Measurements from ENCODE around the gene RASGRF1. TPM values are rescaled to one million over a fixed set of nuclear protein-coding genes. Genes with fewer than 3 reads are reported as not detected.
"Not testable (repeated sequence)": the region's sequence is repeated elsewhere in the genome, so short reads cannot be mapped to it uniquely, and the experiment has no call there.

Gene RASGRF1
- polyA plus RNA-seq, 1 donor (not counting 4 experiments of a cell fraction or from before 2014, with no cell fraction given): 0.08 TPM

- Histone ChIP-seq H4K20me1 (ENCODE audit: control insufficient read depth, extremely low read depth, insufficient read depth, low read length) (no peaks in the 10 kb centered on the region), H2AFZ (ENCODE audit: control insufficient read depth, low read length) (no peak overlapping the region), H3K9me3 (ENCODE audit: control insufficient read depth, low read depth, low read length) (no peaks in the 10 kb centered on the region), H3K4me2 (ENCODE audit: control insufficient read depth, extremely low read depth, insufficient read depth, low read depth, low read length) (no peak overlapping the region), H3K27ac (ENCODE audit: control insufficient read depth, insufficient read depth, low read length) (no peak overlapping the region), H3K9ac (ENCODE audit: control insufficient read depth, extremely low read depth, insufficient read depth, low read length) (no peak overlapping the region), H3K4me1 (ENCODE audit: control insufficient read depth, extremely low read depth, insufficient read depth, low read length) (peaks cover 7% of the 10 kb centered on the region), H3K27me3 (ENCODE audit: control insufficient read depth, extremely low read depth, insufficient read depth, low read length) (no peaks in the 10 kb centered on the region), H3K4me3 (ENCODE audit: control insufficient read depth in 2 of 3, extremely low read depth in 1 of 3, insufficient read depth in 2 of 3, low read depth in 1 of 3, low read length in 3 of 3) (no peak overlapping the region), H3K9me1 (ENCODE audit: control insufficient read depth, extremely low read depth, insufficient read depth, low read length) (no peaks in the 10 kb centered on the region), H3K36me3 (ENCODE audit: control insufficient read depth in 2 of 2, extremely low read depth in 1 of 2, insufficient read depth in 2 of 2, low read length in 2 of 2) (no peaks in the 10 kb centered on the region), H3K79me2 (ENCODE audit: control insufficient read depth, insufficient read depth, low read length) (no peaks in the 10 kb centered on the region)
- dilution Hi-C loops (cut with MboI; ENCODE audit: extremely low pct_ligation_motif_present, low sequenced_read_pairs): loop anchor here (25.0 kb wide), 1 partner anchor 161 kb away; no protein-coding TSS in a partner anchor
- no peak for TF ChIP-seq EZH2 (IDR thresholded peaks at IDR 0.05; ENCODE audit: low read length)
- TF ChIP-seq, protein P1, sequence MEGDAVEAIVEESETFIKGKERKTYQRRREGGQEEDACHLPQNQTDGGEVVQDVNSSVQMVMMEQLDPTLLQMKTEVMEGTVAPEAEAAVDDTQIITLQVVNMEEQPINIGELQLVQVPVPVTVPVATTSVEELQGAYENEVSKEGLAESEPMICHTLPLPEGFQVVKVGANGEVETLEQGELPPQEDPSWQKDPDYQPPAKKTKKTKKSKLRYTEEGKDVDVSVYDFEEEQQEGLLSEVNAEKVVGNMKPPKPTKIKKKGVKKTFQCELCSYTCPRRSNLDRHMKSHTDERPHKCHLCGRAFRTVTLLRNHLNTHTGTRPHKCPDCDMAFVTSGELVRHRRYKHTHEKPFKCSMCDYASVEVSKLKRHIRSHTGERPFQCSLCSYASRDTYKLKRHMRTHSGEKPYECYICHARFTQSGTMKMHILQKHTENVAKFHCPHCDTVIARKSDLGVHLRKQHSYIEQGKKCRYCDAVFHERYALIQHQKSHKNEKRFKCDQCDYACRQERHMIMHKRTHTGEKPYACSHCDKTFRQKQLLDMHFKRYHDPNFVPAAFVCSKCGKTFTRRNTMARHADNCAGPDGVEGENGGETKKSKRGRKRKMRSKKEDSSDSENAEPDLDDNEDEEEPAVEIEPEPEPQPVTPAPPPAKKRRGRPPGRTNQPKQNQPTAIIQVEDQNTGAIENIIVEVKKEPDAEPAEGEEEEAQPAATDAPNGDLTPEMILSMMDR (optimal IDR thresholded peaks at IDR 0.05 in 1 of 3, IDR thresholded peaks at IDR 0.05 in 1 of 3, conservative IDR thresholded peaks at IDR 0.05 in 1 of 3; ENCODE audit: extremely low read depth in 1 of 3, insufficient read depth in 2 of 3, low read length in 3 of 3): no peak
- no peak for DNase-seq (ENCODE audit: low read depth, low spot score)
- no peak for FAIRE-seq
Observed at GRCh38 chr15:79025802-79026201, 64.8 kb downstream of the RASGRF1 start.

GRCh38 chr15:79025201-79025600 is 65.4 kb downstream of the RASGRF1 start:
- dilution Hi-C loops (cut with MboI; ENCODE audit: extremely low pct_ligation_motif_present, low sequenced_read_pairs): loop anchor here (25.0 kb wide), 1 partner anchor 162 kb away; no protein-coding TSS in a partner anchor
- DNase-seq (ENCODE audit: low read depth, low spot score): no peak

GRCh38 chr15:79024493-79024892 is 66.1 kb downstream of the RASGRF1 start:
- H3K36me3 ChIP-seq (ENCODE audit: control insufficient read depth in 2 of 2, extremely low read depth in 1 of 2, insufficient read depth in 2 of 2, low read length in 2 of 2); H3K79me2 ChIP-seq (ENCODE audit: control insufficient read depth, insufficient read depth, low read length); H3K4me1 ChIP-seq (ENCODE audit: control insufficient read depth, extremely low read depth, insufficient read depth, low read length); H3K9ac ChIP-seq (ENCODE audit: control insufficient read depth, extremely low read depth, insufficient read depth, low read length); H3K27me3 ChIP-seq (ENCODE audit: control insufficient read depth, extremely low read depth, insufficient read depth, low read length); H3K27ac ChIP-seq (ENCODE audit: control insufficient read depth, insufficient read depth, low read length); DNase-seq (ENCODE audit: low read depth, low spot score); H4K20me1 ChIP-seq (ENCODE audit: control insufficient read depth, extremely low read depth, insufficient read depth, low read length); H2AFZ ChIP-seq (ENCODE audit: control insufficient read depth, low read length); FAIRE-seq; H3K9me1 ChIP-seq (ENCODE audit: control insufficient read depth, extremely low read depth, insufficient read depth, low read length); H3K9me3 ChIP-seq (ENCODE audit: control insufficient read depth, low read depth, low read length); H3K4me2 ChIP-seq (ENCODE audit: control insufficient read depth, extremely low read depth, insufficient read depth, low read depth, low read length); H3K4me3 ChIP-seq (ENCODE audit: control insufficient read depth in 2 of 3, extremely low read depth in 1 of 3, insufficient read depth in 2 of 3, low read depth in 1 of 3, low read length in 3 of 3); dilution Hi-C loops (cut with MboI; ENCODE audit: extremely low pct_ligation_motif_present, low sequenced_read_pairs): not testable (repeated sequence)

More at GRCh38 chr15:79025201-79025600, 65.4 kb downstream of the RASGRF1 start:
- no peaks in the 10 kb centered on the region for H3K79me2 ChIP-seq (ENCODE audit: control insufficient read depth, insufficient read depth, low read length)
- H3K4me1 ChIP-seq (ENCODE audit: control insufficient read depth, extremely low read depth, insufficient read depth, low read length): peaks cover 7% of the 10 kb centered on the region
- H3K27me3 ChIP-seq (ENCODE audit: control insufficient read depth, extremely low read depth, insufficient read depth, low read length): no peaks in the 10 kb centered on the region
- H4K20me1 ChIP-seq (ENCODE audit: control insufficient read depth, extremely low read depth, insufficient read depth, low read length): no peaks in the 10 kb centered on the region
- H3K4me3 ChIP-seq (ENCODE audit: control insufficient read depth in 2 of 3, extremely low read depth in 1 of 3, insufficient read depth in 2 of 3, low read depth in 1 of 3, low read length in 3 of 3): no peak overlapping the region
- no peak for FAIRE-seq
- H3K9me3 ChIP-seq (ENCODE audit: control insufficient read depth, low read depth, low read length): no peaks in the 10 kb centered on the region
- H3K4me2 ChIP-seq (ENCODE audit: control insufficient read depth, extremely low read depth, insufficient read depth, low read depth, low read length): no peak overlapping the region
- no peak overlapping the region for H3K27ac ChIP-seq (ENCODE audit: control insufficient read depth, insufficient read depth, low read length)
- no peak overlapping the region for H3K9ac ChIP-seq (ENCODE audit: control insufficient read depth, extremely low read depth, insufficient read depth, low read length)
- H3K36me3 ChIP-seq (ENCODE audit: control insufficient read depth in 2 of 2, extremely low read depth in 1 of 2, insufficient read depth in 2 of 2, low read length in 2 of 2): no peaks in the 10 kb centered on the region
- no peaks in the 10 kb centered on the region for H3K9me1 ChIP-seq (ENCODE audit: control insufficient read depth, extremely low read depth, insufficient read depth, low read length)
- no peak overlapping the region for H2AFZ ChIP-seq (ENCODE audit: control insufficient read depth, low read length)
- no peak for TF ChIP-seq EZH2 (IDR thresholded peaks at IDR 0.05; ENCODE audit: low read length)
- TF ChIP-seq, protein P1 (optimal IDR thresholded peaks at IDR 0.05 in 1 of 3, IDR thresholded peaks at IDR 0.05 in 1 of 3, conservative IDR thresholded peaks at IDR 0.05 in 1 of 3; ENCODE audit: extremely low read depth in 1 of 3, insufficient read depth in 2 of 3, low read length in 3 of 3): peak in 1 of 3 experiments; percentile 17
